Daoy (cell line): ENCODE measurements around the gene ADK. TPM values are rescaled to one million over a fixed set of nuclear protein-coding genes. Genes with fewer than 3 reads are reported as not detected.
A peak's percentile ranks its signal among the peaks of the same experiment; 100 is the strongest.

Experiments
- DNase-seq: peaks from one replicate; pipeline ENCODE4 v3.0.0-alpha.2; 2015; ENCODE audit warnings: low read depth
- total RNA-seq: library from RNA; depleted of rRNA; stranded (reverse); fragments of >200 nt; shearing (Covaris generic); gene quantifications from 2 replicates; pipeline ENCODE4 v1.2.3, GENCODE V29; 2014

Gene ADK
- total RNA-seq, 1 experiment from 2014 or later: 30.7 TPM

GRCh38 chr10:74238031-74238431, 87.0 kb downstream of the ADK start:
- peak; percentile 49 for DNase-seq

DNA sequence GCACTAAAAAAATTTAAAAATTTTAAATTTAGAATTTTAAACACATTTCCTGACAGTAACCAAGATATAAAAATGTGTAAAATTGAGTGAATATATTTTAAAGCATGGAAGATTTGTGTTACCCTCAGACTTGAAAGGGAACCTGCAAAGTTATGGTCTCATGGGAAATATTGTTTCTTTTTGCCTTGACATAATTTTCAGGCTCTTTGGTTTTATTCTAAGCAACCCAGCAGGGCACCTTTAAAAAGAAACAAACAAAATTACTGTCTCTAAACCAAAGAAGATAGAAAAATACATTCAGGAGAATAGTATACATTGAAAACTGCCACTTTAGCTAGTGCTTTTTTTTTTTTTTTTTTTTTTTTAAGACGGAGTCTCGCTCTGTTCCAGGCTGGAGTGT, 87.5 kb downstream of the ADK start:
- no peak for DNase-seq

- DNase-seq: no peak
Measured at GRCh38 chr10:74243067-74243466, 92.0 kb downstream of the ADK start.

GRCh38 chr10:74244097-74244685, 93.2 kb downstream of the ADK start:
- peak; percentile 19 for DNase-seq

GRCh38 chr10:74244807-74245206, 93.8 kb downstream of the ADK start:
- no peak for DNase-seq

GRCh38 chr10:74246495-74246894, 95.5 kb downstream of the ADK start:
- DNase-seq: no peak

GRCh38 chr10:74249865-74250264, 98.8 kb downstream of the ADK start:
- DNase-seq: no peak

DNA sequence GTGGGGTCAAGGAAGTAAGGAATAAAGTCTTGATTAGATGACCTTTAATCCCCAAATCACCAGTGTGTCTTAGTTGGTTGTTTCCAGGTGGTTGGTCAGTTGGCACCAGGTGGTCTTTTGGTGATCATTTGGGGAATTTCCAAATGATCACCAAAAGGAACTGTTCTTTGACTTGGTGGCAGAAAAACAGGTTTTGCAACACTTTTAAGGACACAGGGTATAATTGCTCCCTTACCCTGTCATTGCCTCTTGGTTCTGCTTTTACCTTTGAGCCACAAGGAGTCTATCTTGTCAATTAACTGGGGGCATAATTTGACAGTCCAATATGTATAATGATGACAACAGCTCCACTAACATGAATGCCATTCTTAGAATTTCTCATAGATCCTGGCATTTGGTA, 104.2 kb downstream of the ADK start:
- DNase-seq: no peak

GRCh38 chr10:74255888-74256357, 104.9 kb downstream of the ADK start:
- DNase-seq: no peak

DNA sequence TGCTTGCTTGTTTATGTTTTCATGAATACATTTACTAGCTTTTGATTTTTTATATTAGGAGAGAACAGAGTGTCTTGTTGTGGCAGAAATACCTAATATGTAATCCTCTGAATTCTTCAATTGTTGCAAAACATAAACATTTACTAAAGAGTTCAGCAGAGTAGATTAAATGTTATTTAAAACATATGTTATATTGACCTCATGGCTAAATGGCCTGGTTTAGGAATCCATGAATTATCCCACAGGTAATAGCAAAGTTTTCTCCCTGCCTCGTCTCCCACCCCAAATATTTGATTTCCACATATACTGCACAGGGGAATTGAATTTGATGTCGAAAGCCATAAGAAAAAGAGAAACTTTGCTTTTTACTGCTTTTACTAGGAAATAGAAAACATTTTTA, 111.8 kb downstream of the ADK start:
- DNase-seq: no peak

GRCh38 chr10:74263996-74264395, 113.0 kb downstream of the ADK start:
- DNase-seq: no peak

DNA sequence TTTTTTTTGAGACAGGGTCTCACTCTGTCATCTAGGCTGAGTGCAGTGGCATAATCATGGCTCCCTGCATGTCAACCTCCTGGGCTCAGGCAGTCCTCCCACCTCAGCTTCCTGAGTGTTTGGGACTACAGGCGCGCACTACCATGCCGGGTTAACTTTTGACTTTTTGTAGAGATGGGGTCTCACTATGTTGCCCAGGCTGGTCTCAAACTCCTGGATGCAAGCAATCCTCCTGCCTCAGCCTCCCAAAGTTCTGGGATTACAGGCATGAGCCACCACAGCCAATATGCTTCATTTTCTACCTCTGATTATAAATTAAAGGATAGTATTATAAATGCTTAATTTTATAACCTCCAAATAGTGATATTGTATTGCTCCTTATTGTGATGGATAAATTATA, 121.3 kb downstream of the ADK start:
- DNase-seq: no peak

GRCh38 chr10:74275755-74276290, 124.8 kb downstream of the ADK start:
- no peak for DNase-seq

DNA sequence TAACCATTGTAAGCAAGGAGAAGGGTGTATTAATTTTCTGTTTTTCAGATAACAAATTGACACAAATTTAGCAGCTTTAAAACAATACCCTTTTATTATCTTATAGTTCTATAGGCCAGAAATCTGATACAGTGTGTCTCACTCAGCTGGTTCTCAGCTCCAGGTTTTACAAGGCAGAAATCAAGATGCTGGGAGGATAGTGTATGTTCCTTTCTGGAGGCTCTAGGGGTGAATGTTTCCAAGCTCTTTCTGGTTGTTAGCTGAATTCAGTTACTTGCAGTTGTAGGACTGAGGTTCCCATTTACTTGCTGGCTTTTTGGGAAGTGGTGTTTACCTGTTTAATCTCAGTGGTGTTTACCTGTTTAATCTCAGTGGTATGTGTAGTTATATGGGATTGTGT, 125.4 kb downstream of the ADK start:
- DNase-seq: no peak

GRCh38 chr10:74282151-74282847, 131.3 kb downstream of the ADK start:
- no peak for DNase-seq

- no peak for DNase-seq
Measured at GRCh38 chr10:74282848-74283210, 131.8 kb downstream of the ADK start.

GRCh38 chr10:74289188-74289587, 138.2 kb downstream of the ADK start:
- DNase-seq: no peak

GRCh38 chr10:74289951-74290350, 138.9 kb downstream of the ADK start:
- no peak for DNase-seq

- DNase-seq: no peak
Measured at GRCh38 chr10:74290708-74291107, 139.7 kb downstream of the ADK start.

DNA sequence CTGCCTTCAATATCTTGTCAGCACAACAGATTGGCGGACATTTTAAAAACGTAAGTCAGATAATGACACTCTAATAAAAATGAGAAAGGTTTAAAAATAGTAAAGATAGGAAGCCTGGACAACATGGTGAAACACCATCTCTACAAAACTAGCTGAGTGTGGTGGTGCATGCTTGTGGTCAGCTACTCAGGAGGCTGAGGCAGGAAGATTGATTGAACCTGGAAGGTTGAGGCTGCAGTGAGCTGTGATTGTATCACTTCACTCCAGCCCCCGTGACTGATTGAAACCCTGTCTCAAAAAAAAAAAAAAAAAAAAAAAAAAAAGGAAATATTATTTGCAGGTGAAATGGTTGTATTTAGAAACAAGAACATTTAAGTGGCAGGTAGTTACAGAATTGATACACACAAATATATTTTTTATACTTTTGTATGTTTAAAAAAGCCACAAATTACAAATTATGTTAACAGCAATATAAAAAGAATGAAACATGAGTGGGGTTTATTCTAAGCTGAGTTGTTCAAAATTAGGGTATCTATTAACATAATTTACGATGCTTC, 141.9 kb downstream of the ADK start:
- DNase-seq: peak; percentile 39

GRCh38 chr10:74293686-74294371, 142.8 kb downstream of the ADK start:
- DNase-seq: no peak

DNA sequence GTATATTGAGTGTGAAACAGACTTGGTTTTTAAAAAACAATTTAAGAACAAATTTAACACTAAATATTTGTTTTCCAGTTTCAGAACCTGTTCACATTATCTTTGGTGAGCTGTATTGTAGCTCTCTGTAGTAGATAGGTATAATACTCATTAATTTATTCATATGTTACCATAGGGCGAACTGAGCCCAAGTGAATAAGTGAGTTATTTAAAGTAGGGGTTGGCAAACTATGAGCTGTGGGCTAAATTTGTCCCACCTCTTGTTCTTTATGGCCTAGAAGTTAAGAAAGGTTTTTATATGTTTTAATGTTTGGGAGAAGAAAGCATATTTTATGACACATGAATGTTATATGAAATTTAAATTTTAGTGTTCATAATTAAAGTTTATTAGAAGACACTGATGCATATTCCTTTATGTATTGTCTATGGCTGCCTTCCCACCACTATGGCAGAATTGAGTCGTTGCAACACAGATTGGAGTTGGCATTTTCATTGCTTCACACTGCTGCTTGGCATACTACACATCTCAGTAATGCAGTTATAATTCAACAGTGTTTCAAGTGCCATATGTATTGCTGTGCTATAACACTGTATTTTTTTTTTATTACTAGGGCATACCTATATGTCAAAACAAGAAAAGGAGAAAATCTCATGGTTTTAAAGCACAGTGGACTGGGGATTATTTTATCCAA, 146.5 kb downstream of the ADK start:
- no peak for DNase-seq
